C4-2B (cell line): ENCODE measurements around the gene GRID1.
"Not testable (repeated sequence)": the region's sequence is repeated elsewhere in the genome, so short reads cannot be mapped to it uniquely, and the experiment has no call there.

Experiments used
- H3K27ac ChIP-seq: fragments of 450-650 bp; 2 replicates; pipeline ENCODE4 v1.5.1; 2017
- CTCF ChIP-seq: fragments of 450-650 bp; conservative IDR thresholded peaks from 2 replicates; pipeline ENCODE4 v1.5.1; 2017; ENCODE audit warnings: mild to moderate bottlenecking
- ZFX ChIP-seq: fragments of 450-650 bp; IDR thresholded peaks from 2 replicates; pipeline ENCODE4 v1.6.1; 2017

The GRID1 gene

GRCh38 chr10:86247588-86247987, 119.0 kb downstream of the GRID1 start:
- TF ChIP-seq CTCF (no peak), ZFX (no peak)
- H3K27ac ChIP-seq: no peak overlapping the region

GRCh38 chr10:86247073-86247472, 119.5 kb downstream of the GRID1 start:
- TF ChIP-seq ZFX (no peak), CTCF (no peak)
- no peak overlapping the region for H3K27ac ChIP-seq

- no peak overlapping the region for H3K27ac ChIP-seq
- no peak for TF ChIP-seq ZFX
- TF ChIP-seq CTCF: no peak
Measured at GRCh38 chr10:86246279-86246940, 120.2 kb downstream of the GRID1 start.

- TF ChIP-seq ZFX: no peak
- TF ChIP-seq CTCF: no peak
- no peak overlapping the region for H3K27ac ChIP-seq
Measured at GRCh38 chr10:86245015-86245394, 121.6 kb downstream of the GRID1 start.

GRCh38 chr10:86244297-86245014, 122.1 kb downstream of the GRID1 start:
- H3K27ac ChIP-seq: no peak overlapping the region
- TF ChIP-seq ZFX (no peak), CTCF (no peak)

- no peak overlapping the region for H3K27ac ChIP-seq
- no peak for TF ChIP-seq ZFX
- no peak for TF ChIP-seq CTCF
Measured at GRCh38 chr10:86243651-86244155, 122.9 kb downstream of the GRID1 start.

- H3K27ac ChIP-seq: no peak overlapping the region
- TF ChIP-seq ZFX: no peak
- TF ChIP-seq CTCF: no peak
Measured at GRCh38 chr10:86242761-86243160, 123.8 kb downstream of the GRID1 start.

GRCh38 chr10:86238089-86238488, 128.5 kb downstream of the GRID1 start:
- not testable (repeated sequence) for H3K27ac ChIP-seq
